HG03378 (cell line): Measurements from ENCODE around the gene YY1AP1.
"Not testable (repeated sequence)": the region's sequence is repeated elsewhere in the genome, so short reads cannot be mapped to it uniquely, and the experiment has no call there.

Source experiments
- ATAC-seq: cut with Tn5 transposase; IDR thresholded peaks from one replicate; pipeline ENCODE4 v1.9.1; 2021; ENCODE audit warnings: mild to moderate bottlenecking, moderate library complexity; ENCODE audit not compliant: unreplicated experiment

Gene YY1AP1

GRCh38 chr1:155695608-155696007 lies 7.0 kb upstream of the YY1AP1 start:
- no peak for ATAC-seq

GRCh38 chr1:155695072-155695471 lies 6.5 kb upstream of the YY1AP1 start:
- ATAC-seq: no peak

DNA sequence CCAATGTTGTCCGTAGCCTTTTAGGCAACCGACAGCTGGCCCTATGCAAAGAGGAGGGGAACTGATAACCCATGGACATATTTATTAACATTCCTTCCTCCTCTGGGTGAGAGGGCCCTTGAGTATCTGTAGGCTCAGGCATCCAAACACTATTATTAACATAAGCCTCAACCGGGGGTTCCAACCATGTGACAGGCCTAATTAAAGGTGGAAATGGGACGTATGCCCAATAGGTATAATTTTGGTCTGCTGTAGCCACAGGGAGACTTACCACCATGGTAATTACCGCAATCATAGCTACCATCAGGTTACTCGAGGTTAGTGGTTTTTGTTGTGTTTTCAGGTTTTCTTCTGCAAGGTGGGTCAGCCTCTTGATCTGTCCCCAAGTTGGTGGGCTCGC lies 5.6 kb upstream of the YY1AP1 start:
- ATAC-seq: no peak

GRCh38 chr1:155691992-155692528 lies 3.5 kb upstream of the YY1AP1 start:
- no peak for ATAC-seq

- not testable (repeated sequence) for ATAC-seq
These were observed 570 bp upstream of the YY1AP1 start, which contains the start of gene DAP3 for GRCh38 chr1:155689081-155689607. Gene DAP3, plus strand, starts transcription at chr1:155689091. Its CDS starts 20,689 bp downstream, at chr1:155709780.

DNA sequence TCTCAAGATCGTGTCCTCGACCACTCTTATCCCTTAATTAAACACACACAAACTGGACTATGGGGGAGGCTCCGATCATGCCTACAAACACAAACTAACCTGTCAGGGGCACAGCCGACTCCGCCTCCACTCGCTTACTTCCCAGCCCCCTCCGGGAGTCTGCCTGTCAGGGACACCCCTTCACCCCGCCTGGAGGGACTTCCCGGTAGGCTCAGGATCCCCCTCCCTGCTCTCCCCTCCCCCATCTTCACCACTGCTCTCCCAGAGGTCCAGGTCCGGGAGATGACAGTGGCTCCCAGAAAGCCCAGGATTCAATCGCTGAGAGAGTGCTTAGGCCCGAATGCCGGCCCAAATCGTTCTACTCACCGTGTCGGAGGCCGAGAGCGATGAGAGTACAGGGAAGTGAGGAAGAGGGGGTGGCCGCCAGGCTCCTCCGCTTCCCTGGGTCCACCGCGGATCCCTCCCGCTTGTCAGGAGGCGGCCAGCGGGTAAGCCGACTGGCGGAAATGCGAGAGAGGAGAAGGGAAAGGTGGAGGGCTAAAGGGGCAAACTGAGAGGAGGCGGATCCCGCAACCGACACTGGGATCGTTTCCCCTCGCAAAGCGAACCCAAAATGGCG lies 760 bp downstream of the YY1AP1 start:
- peak; percentile 15 for ATAC-seq

GRCh38 chr1:155681776-155682175 lies 6.8 kb downstream of the YY1AP1 start:
- ATAC-seq: no peak

DNA sequence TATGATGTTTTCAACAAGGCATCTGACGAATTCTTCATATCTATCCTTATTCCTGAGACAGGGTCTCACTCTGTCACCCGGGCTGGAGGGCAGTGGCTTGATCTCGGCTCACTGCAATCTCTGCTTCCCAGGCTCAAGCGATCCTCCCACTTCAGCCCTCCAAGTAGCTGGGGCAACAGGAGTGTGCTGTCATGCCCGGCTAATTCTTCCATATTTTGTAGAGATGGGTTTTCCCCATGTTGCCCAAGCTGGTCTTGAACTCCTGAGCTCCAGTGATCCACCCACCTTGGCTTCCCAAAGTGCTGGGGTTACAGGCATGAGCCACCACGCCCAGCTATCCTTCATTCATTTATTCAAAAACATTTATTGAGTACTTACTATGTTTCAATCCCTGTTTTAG lies 8.0 kb downstream of the YY1AP1 start:
- no peak for ATAC-seq

GRCh38 chr1:155678992-155679391 lies 9.6 kb downstream of the YY1AP1 start:
- not testable (repeated sequence) for ATAC-seq

DNA sequence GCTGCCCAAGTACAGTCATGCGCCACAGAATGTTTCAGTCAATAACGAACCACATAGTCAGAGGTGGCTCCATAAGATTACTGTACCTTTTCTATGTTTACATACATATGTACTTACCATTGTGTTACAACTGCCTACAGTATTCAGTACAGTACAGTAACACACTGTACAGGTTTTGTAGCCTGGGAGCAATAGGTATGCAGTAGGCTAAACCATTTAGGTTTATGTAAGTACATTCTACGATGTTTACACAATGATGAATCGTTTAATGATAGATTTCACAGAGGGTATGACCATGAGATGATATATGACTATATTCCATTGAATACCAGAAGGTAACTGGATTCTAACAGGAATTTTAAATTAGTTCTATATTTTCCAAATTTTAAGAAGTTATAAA lies 10.5 kb downstream of the YY1AP1 start:
- ATAC-seq: no peak

DNA sequence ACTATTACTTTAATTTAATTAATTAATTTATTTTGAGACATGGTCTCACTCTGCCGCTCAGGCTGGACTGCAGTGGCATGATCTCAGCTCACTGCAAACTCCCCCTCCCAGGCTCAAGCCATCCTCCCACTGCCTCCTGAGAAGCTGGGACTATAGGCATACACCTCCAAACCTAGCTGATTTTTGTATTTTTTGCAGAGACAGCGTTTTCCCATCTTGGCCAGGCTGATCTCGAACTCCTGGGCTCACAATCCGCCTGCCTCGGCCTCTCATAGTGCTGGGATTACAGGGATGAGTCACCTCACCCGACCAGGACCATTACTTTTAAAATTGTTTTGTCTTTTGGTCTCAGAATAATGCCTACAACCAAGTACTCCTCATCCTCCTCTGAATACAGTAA lies 15.6 kb downstream of the YY1AP1 start:
- no peak for ATAC-seq

- no peak for ATAC-seq
These were observed 16.8 kb downstream of the YY1AP1 start for GRCh38 chr1:155671750-155672149.

GRCh38 chr1:155669233-155670162 lies 19.1 kb downstream of the YY1AP1 start:
- no peak for ATAC-seq

- ATAC-seq: not testable (repeated sequence)
These were observed 27.3 kb downstream of the YY1AP1 start for GRCh38 chr1:155661239-155661638.

DNA sequence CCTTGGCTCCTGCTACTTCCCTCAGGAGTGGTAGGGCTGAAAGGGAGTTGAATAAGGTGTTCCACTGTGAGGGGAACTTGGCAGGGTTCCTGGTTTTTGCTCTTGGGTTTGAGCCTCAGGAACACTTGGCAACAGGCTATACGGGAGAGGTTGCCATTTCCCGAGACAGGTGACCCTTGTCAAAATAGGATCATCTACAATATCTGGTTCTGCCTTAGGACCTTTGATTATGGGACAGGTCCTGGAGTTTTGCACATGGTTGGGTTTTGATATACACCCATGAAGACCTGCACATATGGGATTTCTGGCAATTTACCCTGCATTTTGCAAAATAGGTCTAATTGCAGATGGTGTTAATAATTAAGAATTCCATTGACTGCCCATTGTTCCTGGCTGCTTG lies 31.1 kb downstream of the YY1AP1 start:
- no peak for ATAC-seq

DNA sequence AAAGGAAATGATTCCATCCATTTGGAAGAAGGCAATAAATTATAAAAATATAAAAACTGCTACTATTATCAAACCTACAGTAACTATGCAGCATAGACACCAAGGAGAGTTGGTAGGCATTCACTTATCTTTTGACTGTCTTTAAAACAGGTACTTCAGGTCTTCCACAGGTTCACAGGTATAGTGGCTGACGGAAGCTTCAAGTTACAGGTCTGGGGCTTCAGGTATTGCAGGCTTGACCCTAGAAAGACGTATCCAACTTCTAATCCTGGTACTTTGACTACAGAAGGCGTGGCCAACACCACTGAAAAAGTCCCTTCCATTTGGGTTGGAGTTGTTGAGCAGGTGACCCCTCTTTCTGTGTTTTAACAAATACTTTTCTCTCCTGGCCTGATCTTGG lies 35.6 kb downstream of the YY1AP1 start:
- no peak for ATAC-seq

DNA sequence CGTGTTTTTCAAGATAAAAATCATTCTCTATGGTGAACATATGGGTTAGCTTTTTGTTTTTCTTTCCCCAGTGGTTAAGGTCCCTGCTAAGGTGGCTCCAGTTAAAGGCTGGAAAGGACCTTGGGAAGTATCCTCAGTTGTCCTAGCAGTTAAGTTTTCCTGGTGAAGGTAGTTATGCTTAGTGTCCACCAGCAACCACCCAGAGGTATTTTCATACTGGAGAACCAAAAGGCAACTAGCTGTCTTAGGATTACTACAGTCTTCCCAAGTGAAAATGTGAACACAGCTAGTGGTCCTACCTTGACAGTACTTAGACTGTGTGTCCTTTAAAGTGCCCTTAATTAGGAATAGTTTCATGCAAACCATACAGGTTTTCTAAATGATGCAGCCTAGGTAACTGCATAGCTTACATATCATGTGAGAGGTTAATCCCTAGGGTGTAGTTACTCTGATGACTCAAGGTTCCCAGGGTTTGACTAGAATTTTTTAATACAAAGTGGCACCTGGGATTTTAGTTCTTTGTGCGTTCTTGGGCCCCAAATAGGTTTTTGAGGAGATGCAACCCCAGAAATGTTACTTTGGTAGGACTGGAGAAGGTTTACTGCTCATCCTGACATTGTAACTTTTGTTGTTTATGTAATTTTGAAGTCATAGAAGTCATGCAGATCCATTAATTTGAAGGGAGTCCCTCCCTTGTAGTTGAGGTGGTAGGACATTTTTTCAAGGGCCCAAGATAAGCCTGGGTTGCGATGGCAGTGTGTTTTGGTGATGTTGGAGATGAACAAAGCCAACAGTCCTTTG lies 36.5 kb downstream of the YY1AP1 start:
- ATAC-seq: no peak

- no peak for ATAC-seq
These were observed 38.3 kb downstream of the YY1AP1 start for GRCh38 chr1:155650231-155650757.

- ATAC-seq: no peak
These were observed 38.9 kb downstream of the YY1AP1 start for GRCh38 chr1:155649676-155650075.
